Smooth muscle cell of the brain vasculature (primary cell): ENCODE measurements around the gene PPFIA4.

Experiments used
- DNase-seq: peaks from one replicate; pipeline ENCODE4 v3.0.0-alpha.2; 2012; ENCODE audit warnings: low read depth, low spot score

The PPFIA4 gene

DNA sequence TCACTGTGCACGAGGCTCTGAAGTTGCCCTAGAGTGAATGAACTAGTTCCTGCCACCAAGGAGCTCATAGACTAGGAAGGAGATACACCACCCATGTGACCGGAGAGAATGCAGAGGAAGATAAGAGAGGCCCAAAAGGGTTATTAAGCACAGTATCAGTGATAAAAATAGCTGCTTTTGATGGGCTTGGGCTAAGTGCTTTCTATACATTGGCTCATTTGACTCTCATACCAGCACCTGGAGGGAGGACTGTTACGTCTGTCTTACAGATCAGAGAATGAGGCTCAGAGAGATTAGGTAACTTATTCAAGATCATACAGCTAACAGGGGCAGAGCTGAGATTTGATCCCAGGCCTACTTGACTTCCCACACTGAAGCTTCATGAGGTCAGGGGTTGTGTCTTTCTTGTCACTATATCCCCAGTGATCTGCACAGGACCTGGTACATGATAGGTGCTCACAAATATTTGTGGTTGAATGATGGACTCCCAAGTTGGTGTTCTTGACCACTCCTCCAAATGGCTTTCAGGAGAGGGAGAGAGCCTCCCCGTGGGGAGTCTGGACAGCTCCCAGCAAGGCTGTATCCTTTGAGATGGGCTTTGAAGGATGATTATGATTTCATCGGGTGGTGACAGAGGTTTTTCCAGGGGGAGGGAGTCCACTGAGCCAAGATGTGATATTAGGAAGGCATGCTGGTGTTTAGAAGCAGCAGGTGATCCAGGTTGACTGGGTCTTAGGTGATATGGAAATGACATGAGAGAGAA, 14.4 kb downstream of the PPFIA4 start:
- no peak for DNase-seq

DNA sequence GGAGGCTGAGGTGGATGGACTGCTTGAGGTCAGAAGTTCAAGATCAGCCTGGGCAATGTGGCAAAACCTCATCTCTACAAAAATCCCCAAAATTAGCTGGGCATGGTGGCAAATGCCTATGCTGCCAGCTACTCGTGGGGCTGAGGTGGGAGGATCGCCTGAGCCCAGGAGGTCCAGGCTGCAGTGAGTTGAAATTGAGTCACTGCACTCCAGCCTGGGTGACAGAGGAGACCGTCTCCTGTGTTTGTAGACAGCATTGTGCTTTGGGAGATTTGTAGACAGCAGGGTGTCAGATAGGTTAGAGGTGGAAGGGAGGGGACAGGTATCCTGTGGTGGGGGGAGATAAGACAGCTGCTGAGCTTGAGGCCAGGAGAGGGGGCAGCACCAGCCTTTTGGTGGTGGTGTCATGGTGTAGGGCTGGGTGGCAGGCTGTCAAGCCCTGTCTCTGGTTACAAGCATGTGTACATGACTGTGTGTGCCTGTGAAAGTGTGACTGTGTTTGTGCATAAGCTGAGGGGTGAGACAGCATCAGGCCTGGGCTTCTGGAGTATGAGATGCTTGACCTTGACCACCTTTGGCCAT, 15.2 kb downstream of the PPFIA4 start:
- no peak for DNase-seq

DNA sequence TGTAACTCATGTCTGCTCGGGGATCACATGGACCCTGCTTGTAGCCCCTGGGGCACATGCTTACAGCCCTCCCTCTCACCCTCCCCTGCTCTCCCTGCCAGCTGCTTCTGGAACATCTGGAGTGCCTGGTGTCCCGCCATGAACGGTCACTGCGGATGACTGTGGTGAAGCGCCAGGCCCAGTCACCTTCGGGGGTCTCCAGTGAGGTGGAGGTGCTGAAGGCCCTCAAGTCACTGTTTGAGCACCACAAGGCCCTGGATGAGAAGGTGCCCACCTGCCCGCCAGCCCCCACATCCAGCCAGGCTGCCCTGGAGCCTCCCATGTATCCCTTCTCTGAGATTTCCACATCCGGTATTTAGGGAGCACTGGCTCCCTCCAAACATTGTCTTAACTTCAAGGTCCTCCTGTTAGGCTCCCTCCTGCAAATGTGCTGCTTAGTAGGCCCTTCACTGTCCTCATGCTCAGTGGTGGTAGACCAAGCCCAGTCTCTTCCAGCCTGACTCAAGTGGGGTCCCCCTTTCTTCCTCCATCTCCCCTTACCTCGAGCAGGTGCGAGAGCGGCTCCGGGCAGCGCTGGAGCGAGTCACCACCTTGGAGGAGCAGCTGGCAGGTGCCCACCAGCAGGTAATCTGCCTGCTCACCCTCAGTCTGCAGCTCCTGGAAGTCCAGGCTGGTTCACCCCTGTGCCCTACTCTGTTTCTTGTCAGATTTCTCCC, 17.7 kb downstream of the PPFIA4 start:
- DNase-seq = no peak

DNA sequence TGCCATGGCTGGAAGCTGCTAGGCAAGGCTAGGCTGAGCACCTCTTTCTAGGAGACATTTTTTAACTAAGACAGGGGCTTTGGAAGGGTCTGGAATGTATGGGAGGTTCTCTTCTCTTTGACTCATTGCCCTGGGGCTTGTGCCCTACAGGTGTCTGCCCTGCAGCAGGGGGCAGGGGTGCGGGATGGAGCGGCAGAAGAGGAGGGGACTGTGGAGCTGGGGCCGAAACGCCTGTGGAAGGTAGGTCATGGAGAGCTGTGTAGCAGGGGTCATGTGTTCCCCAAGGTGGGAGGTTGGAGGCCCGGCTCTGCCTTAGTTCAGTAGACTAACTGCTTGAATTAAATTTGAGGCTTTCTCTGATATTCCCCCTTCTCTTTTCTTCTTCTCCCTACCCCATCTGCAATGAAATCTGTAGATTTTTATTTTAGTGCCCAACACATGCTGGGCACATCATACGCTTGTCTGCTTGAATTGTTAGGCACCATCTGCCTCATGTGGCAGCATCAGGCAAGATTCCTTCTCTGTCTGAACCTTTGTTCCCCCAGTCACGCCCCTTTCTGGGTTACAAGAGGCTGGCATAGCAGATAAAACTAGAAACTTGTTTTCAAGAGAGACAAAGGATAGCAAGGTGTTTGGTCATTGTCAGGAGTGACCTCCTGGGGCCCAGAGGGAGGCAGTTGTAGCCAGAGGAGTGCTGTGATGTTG, 18.4 kb downstream of the PPFIA4 start:
- no peak for DNase-seq

DNA sequence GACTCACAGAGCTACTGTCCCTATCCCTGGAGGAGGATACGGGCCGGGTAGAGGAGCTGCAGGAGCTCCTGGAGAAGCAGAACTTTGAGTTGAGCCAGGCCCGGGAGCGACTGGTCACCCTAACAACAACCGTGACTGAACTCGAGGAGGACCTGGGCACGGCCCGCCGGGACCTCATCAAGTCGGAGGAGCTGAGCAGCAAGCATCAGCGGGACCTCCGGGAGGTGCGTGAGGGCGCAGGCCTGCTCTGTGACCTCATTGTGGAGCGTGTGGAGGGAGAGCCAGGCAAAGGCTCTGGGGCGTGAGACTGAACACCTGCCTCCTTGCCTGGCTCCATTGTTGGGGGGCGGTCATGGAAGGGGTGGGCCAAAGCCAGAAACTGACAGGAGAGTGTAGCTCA, 19.0 kb downstream of the PPFIA4 start:
- DNase-seq = no peak

DNA sequence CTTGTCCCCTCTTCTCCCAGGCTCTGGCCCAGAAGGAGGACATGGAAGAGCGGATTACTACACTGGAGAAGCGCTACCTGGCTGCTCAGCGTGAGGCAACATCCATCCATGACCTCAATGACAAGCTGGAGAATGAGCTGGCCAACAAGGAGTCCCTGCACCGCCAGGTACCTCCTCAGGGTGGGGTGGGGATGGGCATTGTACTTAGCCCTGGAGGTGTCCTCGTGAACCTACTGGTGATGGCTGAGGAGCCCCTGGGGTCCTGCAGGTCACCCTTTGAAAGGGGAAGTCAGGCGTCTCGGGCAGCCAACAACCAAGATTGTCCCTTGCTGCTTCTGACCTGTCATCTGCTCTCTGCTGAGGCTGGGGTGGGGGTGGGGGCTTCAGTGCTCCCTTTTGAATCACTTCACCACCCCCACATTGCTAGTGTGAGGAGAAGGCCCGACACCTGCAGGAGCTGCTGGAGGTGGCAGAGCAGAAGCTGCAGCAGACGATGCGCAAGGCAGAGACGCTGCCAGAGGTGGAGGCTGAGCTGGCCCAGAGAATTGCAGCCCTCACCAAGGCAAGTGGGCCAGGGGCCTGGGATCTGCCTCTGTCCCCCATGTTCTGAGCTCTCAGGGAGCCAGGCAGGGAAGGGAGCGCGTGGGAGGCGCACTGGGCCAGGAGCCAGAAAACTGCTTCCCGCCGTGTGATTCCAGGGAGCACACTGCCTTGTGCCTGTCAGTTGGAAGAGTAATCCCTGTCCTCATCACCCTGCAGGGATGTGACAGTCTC, 19.7 kb downstream of the PPFIA4 start:
- DNase-seq = no peak

DNA sequence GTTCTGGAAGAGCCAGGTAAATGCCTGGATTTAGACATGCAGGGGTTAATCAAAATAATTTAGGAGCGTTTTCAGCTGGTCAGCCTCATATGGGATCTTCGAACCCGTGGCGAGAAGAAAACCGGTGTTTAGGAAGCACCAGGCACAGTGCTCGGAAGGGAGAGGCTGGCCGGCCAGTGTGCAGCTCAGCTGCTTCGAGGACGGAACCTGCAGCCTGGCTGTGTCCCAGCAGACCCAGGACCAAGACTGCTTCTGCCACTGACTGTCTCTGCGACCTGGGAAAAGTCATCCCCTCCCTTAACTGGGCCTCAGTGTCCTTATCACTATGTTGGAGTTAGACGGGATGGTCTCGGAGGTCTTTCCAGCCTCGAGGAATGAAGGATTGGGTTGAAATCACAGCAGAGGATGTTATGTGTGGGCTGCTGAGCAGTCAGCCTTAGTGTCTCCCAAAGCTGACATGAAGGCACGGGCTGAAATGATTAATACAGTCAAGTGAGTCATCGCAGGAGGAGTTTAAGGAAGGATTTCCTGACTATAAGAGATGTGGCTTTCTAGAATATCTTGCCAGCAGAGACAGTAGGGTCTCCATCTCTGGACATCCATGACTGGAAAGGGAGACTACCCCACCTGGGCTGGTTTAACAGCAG, 20.8 kb downstream of the PPFIA4 start:
- DNase-seq = no peak

DNA sequence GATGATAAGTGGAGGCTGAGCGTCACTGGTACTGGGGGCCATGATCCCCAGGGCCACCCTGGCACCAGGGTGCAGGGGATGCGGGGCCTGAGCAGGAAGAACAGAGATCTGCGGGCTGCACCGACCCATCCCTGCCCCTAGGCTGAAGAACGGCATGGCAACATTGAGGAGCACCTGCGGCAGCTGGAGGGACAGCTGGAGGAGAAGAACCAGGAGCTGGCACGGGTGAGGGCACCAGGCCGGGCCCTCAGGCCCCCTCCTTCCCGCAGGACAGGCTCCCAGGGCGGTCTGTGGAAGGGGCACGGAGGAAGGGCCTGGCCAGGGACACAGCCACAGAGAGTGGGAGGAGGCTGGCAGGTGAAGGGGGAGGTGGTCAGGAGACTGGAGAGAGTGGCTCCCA, 21.8 kb downstream of the PPFIA4 start:
- DNase-seq = no peak

DNA sequence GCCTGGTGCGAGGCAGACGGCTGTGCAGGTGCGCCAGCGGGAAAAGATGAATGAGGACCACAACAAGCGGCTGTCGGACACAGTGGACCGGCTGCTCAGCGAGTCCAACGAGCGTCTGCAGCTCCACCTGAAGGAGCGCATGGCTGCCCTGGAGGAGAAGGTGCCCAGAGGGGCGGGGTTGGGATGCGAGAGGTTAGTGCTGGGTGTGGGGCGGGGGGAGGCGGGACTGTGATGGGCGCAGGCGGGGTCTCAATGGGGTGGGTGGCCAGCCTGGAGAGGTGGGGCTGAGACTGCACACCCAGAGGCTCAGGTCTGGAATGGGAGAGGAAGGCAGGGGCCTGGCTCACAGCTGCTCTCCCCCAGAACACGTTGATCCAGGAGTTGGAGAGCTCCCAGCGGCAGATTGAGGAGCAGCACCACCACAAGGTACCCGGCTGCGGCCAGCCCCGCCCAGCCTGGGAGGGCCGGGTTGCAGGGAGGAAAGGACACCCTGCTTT, 22.3 kb downstream of the PPFIA4 start:
- no peak for DNase-seq

DNA sequence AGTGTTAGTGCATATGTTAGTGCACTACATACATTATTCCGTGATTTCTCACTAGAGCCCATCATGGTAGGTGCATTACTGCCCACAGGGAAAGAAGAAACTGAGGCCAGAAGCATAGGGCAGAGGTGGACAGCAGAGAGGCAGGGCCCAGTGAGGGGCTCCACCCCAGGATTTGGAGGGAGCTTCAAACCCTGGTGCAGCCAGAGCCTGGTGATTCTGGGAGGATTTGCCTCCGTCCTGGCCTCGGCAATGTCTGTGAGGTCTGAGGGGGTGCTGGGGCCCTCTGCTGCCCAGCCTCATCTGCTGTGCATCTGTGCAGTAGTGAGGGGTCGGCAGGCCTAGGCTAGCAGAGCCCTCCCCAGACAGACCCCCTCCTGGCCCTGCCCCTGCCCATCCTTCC, 22.8 kb downstream of the PPFIA4 start:
- DNase-seq = no peak

DNA sequence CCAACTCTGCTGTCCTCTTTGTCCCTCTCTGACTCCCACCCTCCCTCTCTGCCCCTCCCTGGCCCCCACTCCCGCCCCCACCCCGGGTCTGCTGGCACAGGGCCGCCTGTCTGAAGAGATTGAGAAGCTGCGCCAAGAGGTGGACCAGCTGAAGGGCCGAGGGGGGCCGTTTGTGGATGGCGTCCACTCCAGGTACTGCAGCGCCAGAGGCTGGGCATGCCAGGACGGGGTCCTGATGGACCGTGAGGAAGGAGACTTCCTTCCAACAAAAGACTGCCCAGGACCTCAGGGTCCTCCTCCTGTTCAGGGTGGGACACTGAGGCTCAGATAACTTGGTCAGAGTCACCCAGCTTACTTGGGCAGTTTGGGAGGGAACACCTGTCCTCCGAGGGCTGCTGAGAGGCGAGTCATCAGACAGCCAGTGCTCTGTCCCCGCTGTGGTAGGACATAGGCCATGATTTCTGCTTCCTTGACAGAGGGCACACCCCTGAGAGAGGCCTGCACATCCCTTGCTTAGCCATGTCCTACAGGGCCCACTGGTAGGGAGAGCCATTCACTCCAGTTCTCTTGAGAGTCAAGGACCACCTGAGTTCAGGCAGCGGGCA, 23.4 kb downstream of the PPFIA4 start:
- no peak for DNase-seq

DNA sequence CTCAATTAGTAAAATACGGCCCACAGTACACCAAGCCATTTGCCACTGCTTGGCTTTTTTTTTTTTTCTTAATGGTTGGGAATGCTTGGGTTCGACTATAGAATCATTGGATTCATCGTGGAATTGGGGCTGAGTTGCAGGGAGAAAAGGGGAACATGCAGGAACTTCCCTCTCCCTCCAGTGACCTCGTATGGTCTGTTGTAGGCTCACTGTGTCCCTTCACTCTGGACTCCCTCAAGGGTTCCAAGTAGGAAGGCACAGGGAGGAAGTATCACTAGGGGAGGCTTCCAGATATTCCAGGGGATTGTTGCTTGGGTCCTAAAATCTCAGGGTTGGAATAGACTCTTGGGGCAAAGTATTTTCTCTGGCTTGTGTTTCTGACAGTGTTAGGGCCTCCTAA, 24.5 kb downstream of the PPFIA4 start:
- DNase-seq = no peak

DNA sequence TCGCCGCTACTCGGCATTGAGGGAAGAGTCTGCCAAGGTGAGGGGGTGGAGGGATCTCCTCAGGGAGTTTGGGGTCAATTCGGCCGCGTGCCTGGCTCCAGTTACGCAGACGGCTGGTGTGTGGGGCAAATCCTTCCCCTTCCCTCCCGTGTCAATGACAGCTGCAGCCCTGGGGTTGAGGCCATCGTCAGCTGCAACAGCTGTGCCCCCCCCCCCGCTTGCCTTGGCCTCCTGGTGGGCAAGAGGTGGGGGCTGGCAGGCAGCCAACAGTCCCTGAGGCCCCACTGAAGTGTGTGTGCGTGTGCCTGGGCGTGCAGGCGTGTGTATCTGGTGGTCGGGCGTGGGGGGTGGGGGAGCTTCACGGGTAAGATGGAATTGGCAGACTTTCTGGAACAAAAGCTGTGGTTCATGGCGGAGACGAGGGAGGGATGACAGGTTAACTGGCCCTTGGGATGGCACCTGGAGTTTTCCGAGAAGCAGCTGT, 25.6 kb downstream of the PPFIA4 start:
- no peak for DNase-seq

DNA sequence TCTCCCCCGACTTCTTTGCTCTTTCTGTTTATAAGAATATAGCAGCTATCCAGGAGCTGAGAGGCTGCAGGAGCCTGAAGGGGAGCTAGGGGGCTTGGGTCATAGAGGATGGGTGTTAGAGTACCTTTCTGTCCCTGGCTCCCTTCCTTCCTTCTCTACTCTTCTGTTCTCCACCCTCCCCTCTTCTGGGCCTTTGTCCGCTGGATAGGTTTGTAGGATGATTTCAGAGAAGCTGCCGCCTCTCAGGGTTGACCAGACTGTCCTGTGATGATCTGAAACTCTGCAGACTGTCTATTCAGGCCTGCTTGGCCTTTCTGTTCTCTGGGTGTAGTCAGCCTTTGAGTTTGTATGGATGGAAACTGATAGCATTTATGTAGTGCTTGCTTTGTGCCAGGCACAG, 26.3 kb downstream of the PPFIA4 start:
- no peak for DNase-seq

DNA sequence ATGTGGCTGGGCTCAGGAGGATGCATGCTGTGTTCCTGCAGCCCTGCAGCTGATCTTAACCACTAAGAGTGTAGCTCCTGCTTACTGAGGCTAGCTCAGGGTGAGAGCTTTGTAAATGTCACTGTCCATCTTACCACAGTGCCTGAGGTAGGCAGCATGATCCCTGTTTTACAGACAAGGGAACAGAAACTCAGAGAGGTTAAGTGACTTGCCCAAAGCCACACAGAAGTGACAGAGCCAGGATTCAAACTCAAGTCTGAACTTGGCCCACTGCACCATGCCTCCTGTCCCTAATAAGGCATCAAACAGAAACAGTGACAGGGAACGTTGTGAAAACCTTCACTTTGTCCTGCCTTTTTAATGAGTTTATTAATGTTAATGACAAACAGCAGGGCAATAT, 27.9 kb downstream of the PPFIA4 start:
- no peak for DNase-seq

DNA sequence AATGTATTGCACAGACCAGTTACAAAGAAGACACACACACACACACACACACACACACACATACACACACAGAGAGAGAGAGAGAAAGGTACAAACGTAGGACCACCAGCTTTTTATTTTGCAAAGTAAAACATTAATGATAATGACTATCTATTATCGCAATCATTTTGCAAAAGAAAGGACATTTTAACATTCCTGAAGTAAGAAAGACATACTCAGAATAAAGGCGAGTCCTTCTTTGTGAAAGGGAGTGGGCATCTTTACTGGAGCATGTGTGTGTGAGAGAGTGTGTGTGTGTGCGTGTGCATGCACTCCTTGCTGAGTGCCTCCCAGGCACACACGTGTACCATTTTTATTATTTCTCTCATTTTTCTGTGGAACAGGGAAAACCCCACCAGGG, 28.4 kb downstream of the PPFIA4 start:
- DNase-seq = no peak

DNA sequence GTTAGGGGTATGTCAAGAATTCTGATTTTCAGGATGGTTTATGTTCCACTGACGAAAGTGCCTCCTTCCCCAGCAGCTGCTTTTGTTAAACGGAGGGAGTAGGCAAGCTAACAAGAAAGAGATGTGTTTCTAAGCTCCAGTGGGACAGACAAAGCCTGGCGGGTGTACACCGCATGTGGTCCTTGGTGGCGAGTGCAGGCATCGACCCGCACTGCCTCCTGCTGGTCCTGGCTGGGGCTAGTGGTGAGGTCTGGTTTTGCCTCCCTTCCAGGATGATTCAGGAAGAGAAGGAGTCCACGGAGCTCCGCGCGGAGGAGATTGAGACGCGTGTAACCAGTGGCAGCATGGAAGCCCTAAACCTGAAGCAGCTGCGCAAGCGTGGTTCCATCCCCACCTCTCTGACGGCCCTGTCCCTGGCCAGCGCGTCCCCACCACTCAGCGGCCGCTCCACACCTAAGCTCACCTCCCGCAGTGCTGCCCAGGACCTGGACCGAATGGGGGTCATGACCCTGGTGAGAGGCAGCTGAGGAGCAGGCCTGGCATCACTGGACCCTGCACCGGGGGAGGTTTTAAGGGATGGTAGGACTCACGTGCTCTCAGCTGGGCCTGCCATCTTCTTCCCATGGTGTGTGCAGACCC, 29.0 kb downstream of the PPFIA4 start:
- no peak for DNase-seq

DNA sequence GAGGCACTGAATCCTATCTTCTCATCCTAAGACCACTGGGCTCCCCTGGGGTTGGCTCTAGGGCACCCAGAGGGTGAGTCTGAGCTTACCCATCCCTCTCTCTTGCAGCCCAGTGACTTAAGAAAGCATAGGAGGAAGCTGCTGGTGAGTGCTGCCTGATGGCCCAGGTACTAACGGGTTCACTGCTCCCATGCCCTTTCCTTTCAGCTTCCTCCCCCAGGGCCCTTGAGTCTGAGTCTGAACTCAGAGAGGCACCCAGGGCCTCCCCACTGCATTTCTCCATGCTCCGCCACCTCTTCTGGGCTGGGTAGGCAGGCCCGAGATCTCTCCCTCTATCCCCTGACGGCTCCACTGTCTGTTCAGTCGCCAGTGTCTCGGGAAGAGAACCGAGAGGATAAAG, 29.7 kb downstream of the PPFIA4 start:
- no peak for DNase-seq

DNA sequence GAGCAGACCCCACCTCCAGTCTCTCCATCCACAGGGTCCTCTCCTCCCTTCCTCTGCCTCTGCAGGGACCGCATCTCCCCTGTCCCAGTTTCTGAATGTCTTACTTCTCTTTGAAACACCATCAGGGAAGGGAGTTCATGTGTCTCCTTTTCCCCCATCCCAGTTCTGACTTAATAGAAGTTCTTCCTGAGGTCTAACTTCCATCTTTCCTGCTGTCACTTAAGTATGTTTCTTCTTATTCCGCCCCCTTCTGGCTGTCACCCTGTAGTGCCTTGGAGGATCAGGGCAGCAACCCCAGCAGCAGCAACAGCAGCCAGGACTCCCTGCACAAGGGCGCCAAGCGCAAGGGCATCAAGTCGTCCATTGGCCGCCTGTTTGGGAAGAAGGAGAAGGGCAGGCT, 30.2 kb downstream of the PPFIA4 start:
- DNase-seq = no peak
